ENCODE results near the gene LYPLAL1. TPM values are rescaled to one million over a fixed set of nuclear protein-coding genes. Genes with fewer than 3 reads are reported as not detected.

The LYPLAL1 gene
- total and polyA plus RNA-seq, 2 of the 8 experiments (the other 6 are each of a cell fraction or from before 2014, with no cell fraction given): 6.3 to 23.8 TPM

DNA sequence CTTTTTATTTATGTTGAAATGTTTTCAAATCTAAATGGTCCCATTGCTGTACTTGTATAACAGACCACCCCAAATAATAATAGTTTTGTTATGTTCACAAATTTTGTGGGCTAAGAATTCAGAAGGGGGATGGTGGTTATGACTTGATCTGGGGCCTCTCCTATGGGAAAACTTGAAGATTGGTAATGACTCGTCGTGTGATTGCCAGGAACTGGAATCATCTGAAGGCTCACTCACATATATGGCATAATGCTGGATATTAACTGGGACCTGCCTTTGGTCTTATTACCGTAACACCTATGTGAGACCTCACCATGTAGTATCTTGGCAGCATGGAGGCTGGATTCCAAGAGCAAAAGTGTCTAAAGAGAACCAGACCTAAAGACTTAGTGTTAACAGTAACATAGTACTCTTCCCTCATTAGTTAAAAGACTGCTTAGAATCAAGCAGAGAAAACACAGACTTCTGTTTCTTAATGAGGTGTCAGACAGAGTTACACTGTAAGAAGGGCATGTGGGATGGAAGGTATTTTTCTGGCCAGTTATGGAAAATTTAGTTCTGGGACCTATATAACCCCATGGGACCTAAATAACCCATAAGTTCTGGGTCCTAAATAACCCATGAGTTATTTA lies 11.9 kb downstream of the LYPLAL1 start:
- CTCF ChIA-PET (ENCODE audit: partially characterized antibody): interaction anchor here (1.3 kb wide), 1 partner anchor 11 kb away, joined by 4 read pairs; no protein-coding TSS in a partner anchor
- peaks cover 0 to 33% of the 10 kb centered on the region in 2 experiments; a peak in 2 of 4 replicates for H3K79me2 ChIP-seq (ENCODE audit: control insufficient read depth in 1 of 2, insufficient read depth in 2 of 2, low read length in 2 of 2)
- no peak for FAIRE-seq
- TF ChIP-seq BACH1 (IDR thresholded peaks at IDR 0.05; ENCODE audit: low read length): no peak
- no peak for TF ChIP-seq POLR2AphosphoS5 (IDR thresholded peaks at IDR 0.05; ENCODE audit: low read depth, low read length)
- no peak for TF ChIP-seq GABPA (IDR thresholded peaks at IDR 0.05; ENCODE audit: borderline replicate concordance, insufficient read depth, low read length)
- TF ChIP-seq KDM4A (IDR thresholded peaks at IDR 0.05; ENCODE audit: low read depth, low read length, severe bottlenecking): no peak
- no peak overlapping the region for H3K4me3 ChIP-seq (ENCODE audit: extremely low read depth in 1 of 4, insufficient read depth in 2 of 4, low read depth in 3 of 4, low read length in 4 of 4)
- DNase-seq (ENCODE audit: low read depth in 1 of 2, low spot score in 2 of 2): no peak
- no peak overlapping the region for H4K91ac ChIP-seq (replicated peaks; ENCODE audit: insufficient read length, low read length)
- no peak overlapping the region for H2BK12ac ChIP-seq (ENCODE audit: low read depth, low read length)
- H3K14ac ChIP-seq (ENCODE audit: insufficient read length): no peak overlapping the region
- H3K9me3 ChIP-seq (ENCODE audit: insufficient read depth in 2 of 2, low read depth in 1 of 2, low read length in 1 of 2): no peaks in the 10 kb centered on the region
- no peak overlapping the region for H2AK5ac ChIP-seq (ENCODE audit: low read depth, low read length)
- H4K8ac ChIP-seq (ENCODE audit: extremely low read depth, insufficient read depth, low read length): no peak overlapping the region
- H3K79me1 ChIP-seq (ENCODE audit: low read depth, low read length): 0 out of 2 replicates have a peak, but pooled peaks cover 2% of the 10 kb centered on the region
- H2AFZ ChIP-seq (ENCODE audit: low read length): no peak overlapping the region
- H3K4ac ChIP-seq (replicated peaks; ENCODE audit: insufficient read length, low read depth, low read length): no peak overlapping the region
- H2BK15ac ChIP-seq (ENCODE audit: low read length): no peak overlapping the region
- H3K4me2 ChIP-seq (ENCODE audit: insufficient read depth in 1 of 2, low read depth in 2 of 2, low read length in 2 of 2): no peak overlapping the region
- no peak overlapping the region for H3K18ac ChIP-seq (ENCODE audit: extremely low read depth, low read length)
- H3K56ac ChIP-seq (replicated peaks; ENCODE audit: insufficient read length, low read depth, low read length): no peak overlapping the region
- H3K27me3 ChIP-seq (replicated peaks in 1 of 4; ENCODE audit: control insufficient read depth in 3 of 4, extremely low read depth in 1 of 4, insufficient read depth in 3 of 4, low read length in 3 of 4): no peaks in the 10 kb centered on the region
- peaks cover 0 to 9% (median 0%) of the 10 kb centered on the region in 4 experiments; a peak in 1 of 8 replicates for H3K36me3 ChIP-seq (ENCODE audit: control insufficient read depth in 2 of 4, insufficient read depth in 4 of 4, low read length in 3 of 4)
- no peaks in the 10 kb centered on the region for H3K4me1 ChIP-seq (replicated peaks in 1 of 4; ENCODE audit: control insufficient read depth in 3 of 4, insufficient read depth in 4 of 4, low read length in 3 of 4)
- POLR2A ChIA-PET (ENCODE audit: partially characterized antibody): interaction anchor here (0.8 kb wide), 1 partner anchor 9 kb away, joined by 3 read pairs; no protein-coding TSS in a partner anchor
- H2BK20ac ChIP-seq (ENCODE audit: low read length): no peak overlapping the region
- H3K9ac ChIP-seq (replicated peaks in 1 of 4; ENCODE audit: extremely low read depth in 1 of 4, low read depth in 3 of 4, low read length in 3 of 4): no peak overlapping the region
- no peaks in the 10 kb centered on the region for H4K20me1 ChIP-seq (replicated peaks in 1 of 2; ENCODE audit: control insufficient read depth in 1 of 2, insufficient read depth in 2 of 2, low read length in 2 of 2)
- H3K23me2 ChIP-seq (ENCODE audit: low read depth, low read length): no peaks in the 10 kb centered on the region
- no peak overlapping the region for H2BK5ac ChIP-seq (ENCODE audit: low read depth, low read length)
- H2BK120ac ChIP-seq (replicated peaks; ENCODE audit: low read depth, low read length): no peak overlapping the region
- H4K5ac ChIP-seq (ENCODE audit: insufficient read length, low read depth, low read length): no peak overlapping the region
- WGBS, 2 experiments (ENCODE audit: extremely low coverage in 1 of 2, insufficient coverage in 1 of 2, insufficient read length in 1 of 2, insufficient replicate concordance in 2 of 2, low coverage in 1 of 2, low lambda C conversion rate in 2 of 2, missing lambda C conversion rate in 1 of 2): 88% methylated on average over 3 of the region's 3 CpGs; no CpG with 5 or more reads in 1 of the 2 experiments
- H3K23ac ChIP-seq (ENCODE audit: insufficient read length): no peak overlapping the region
- H3K27ac ChIP-seq (ENCODE audit: low read depth, low read length): no peak overlapping the region

All from H1 (cell line).